ENCODE results near the gene SMO.
"Not testable (repeated sequence)": the region's sequence is repeated elsewhere in the genome, so short reads cannot be mapped to it uniquely, and the experiment has no call there.

The SMO gene

GRCh38 chr7:129240119-129240820 is 51.8 kb downstream of the SMO start:
- FAIRE-seq: no peak

GRCh38 chr7:129244220-129244619 is 55.8 kb downstream of the SMO start:
- no peak for FAIRE-seq

- no peak for FAIRE-seq
These were observed 57.1 kb downstream of the SMO start for GRCh38 chr7:129245533-129245932.

DNA sequence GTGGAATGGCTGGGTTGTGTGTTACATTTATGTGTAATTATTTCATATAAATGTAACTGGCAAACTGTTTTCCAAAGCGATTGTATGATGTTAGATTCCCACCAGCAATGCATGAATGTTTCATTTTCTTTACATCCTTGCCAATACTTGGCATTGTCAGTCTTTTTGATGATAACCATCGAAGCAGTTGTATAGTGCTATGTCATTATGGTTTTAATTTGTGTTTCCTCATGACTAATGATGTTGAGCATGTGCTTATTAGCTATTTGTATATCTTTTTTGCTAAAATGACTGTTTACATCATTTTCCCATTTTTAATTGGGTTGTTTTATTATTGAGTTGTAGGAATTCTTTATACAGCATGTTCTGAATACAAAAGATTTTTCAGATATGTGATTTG is 58.7 kb downstream of the SMO start:
- no peak for FAIRE-seq

DNA sequence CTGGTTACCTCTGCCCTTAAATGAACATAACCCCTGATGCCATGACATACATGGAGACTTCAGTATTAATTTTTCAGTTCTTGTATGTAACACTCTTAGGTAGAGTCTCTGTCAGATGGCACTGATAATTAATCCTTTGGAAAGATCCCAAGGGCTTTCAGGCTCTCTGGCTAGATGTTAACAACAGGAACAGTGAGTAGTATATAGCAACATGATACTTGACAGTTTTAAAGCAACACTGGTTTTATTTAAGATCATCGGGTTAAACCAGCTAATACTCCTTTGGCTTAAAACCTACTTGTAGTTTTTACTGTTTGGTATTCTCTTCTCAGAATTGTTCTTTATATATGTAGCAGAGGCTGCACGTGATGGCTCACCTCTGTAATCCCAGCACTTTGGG is 63.7 kb downstream of the SMO start:
- FAIRE-seq: no peak

DNA sequence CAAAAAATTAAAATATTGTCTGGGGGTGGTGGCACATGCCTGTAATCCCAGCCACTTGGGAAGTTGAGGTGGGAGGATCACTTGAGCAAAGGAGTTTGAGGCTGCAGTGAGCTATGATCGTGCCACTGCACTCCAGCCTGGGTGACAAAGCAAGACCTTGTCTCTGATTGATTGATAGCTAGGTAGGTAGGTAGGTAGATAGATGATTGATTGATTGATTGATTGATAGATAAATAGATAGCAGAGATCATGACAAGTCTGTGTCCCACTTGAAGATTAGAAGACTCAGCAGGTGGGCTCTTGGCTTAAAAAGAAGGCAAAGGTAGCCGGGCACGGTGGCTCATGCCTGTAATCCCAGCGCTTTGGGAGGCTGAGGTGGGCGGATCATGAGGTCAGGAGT is 64.2 kb downstream of the SMO start:
- not testable (repeated sequence) for FAIRE-seq

GRCh38 chr7:129255800-129256199 is 67.4 kb downstream of the SMO start:
- FAIRE-seq: no peak

DNA sequence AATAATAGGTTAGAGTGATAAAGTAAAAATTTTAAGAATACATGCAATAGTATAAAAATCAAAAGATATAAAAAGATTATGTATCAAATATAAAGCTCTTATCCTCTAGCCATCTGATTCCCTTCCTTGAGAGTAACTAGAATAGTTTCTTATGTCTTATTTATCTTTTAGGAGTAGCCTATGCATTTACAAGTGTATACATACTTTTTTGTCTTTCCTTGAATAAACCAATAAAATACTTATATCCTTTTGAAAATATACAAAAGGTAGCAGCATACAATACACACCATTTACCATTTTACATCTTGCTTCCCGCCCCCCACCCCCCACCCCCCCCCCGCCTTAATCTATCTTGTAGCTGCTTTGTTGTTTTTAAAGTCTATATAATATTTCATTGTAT is 67.8 kb downstream of the SMO start:
- FAIRE-seq: no peak

- no peak for FAIRE-seq
These were observed 68.7 kb downstream of the SMO start for GRCh38 chr7:129257168-129257567.

DNA sequence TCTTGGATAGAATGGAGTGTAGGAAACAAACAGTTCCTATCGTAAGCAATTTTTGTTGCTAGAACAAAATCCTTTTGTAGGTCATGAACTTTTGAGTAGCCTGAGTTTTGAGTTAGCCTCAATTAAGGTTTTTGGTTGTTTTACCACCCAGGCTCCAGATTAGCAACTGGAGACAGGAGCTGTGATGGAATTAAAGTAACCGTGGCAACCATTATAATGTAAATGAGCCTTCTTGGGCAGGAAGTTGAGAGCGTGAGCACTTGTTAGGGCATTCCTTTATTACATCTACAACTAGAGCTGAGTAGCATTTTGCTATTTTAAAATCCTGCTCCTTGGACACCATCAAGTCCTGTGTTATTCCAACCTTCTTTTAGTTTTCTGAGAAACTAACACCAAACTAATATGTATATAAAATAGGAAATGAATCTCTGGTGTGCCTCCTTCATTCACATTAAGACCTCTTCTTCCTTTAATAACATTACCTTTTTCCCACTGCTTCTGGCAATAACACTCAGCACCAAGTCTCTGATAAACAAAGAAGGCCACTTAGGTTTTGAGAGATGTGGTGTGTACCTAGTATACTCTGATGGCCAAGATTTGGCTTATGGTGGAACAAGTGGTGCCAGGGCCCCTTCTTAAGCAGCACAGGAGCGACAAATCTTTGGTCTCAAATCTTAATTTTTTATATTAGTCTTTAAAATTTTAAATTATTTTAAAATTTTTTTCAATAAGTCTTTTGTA is 70.4 kb downstream of the SMO start:
- FAIRE-seq: no peak

GRCh38 chr7:129262324-129262723 is 73.9 kb downstream of the SMO start:
- FAIRE-seq: no peak
